Nephron (organoid): ENCODE results near the gene DYSF.

Source experiments
- H3K27ac Mint-ChIP-seq, 3 experiments: 2 replicates each; pipeline ENCODE4 v1.8.0; 2020; ENCODE audit warnings: mixed read lengths in 3 of 3, mild to moderate bottlenecking in 2 of 3, moderate library complexity in 1 of 3
- H3K27me3 Mint-ChIP-seq: 2 replicates; pipeline ENCODE4 v1.8.0; 2021; ENCODE audit warnings: low read depth, mild to moderate bottlenecking, moderate library complexity, mixed read lengths
- H3K36me3 Mint-ChIP-seq: 2 replicates; pipeline ENCODE4 v1.8.0; 2020; ENCODE audit warnings: low read depth, mixed read lengths
- H3K4me1 Mint-ChIP-seq: 2 replicates; pipeline ENCODE4 v1.8.0; 2020; ENCODE audit warnings: mixed read lengths
- H3K4me3 Mint-ChIP-seq, 3 experiments: 2 replicates each; pipeline ENCODE4 v1.8.0; 2020; ENCODE audit warnings: mild to moderate bottlenecking in 3 of 3, mixed read lengths in 3 of 3, moderate library complexity in 2 of 3
- H3K9me3 Mint-ChIP-seq: 2 replicates; pipeline ENCODE4 v1.8.0; 2020; ENCODE audit warnings: mixed read lengths
- TF ChIP-seq, protein P1 (sequence below), 3 experiments: fragments of 200-600 bp; sonication (generic); IDR thresholded peaks; one replicate each; pipeline ENCODE4 v1.5.0; 2021; ENCODE audit warnings: antibody characterized with exemption in 3 of 3; ENCODE audit not compliant: unreplicated experiment in 3 of 3

The DYSF gene

DNA sequence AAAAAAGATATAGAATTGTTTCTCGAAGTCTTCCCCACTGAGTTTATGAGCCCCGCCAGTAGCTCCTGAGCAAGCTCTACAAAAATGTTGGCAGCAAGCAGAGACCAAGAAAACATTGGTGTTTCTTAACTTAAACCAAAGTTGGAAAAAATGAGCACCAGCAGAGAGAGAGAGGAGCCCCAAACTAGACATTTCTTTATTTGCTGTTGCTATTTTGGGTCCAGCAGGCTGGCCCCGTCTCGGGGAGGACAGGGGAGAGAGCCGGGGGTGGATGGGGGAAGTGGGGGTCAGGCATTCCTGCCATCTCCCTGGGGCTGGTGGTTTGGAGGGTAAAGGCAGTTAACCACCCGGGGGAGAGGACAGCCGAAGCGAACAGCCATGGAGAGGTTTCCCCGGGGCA lies 113.0 kb downstream of the DYSF start:
- Mint-ChIP-seq H3K27ac (no peak overlapping the region), H3K4me3 (no peak overlapping the region), H3K27me3 (peaks cover 15% of the 10 kb centered on the region)

DNA sequence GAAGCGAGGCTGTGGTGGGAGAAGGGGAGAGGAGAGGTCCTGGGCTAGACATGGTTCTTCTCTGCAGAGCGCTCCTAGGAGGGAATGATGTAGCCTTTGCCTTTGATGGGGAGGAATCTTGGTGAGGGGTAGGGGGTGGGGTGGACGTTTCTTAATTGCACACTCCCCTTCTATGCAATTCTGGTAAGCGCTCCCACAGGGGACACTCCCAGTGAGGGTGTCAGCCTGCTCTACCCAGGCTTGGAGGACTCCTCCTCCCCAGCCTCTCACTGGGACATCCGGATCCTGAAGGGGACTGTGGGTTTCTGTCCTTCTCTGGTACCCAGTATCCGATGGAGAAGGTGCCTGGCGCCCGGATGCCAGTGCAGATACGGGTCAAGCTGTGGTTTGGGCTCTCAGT lies 114.3 kb downstream of the DYSF start:
- Mint-ChIP-seq H3K36me3 (no peaks in the 10 kb centered on the region), H3K27me3 (peaks cover 11% of the 10 kb centered on the region), H3K27ac (no peak overlapping the region), H3K4me3 (no peak overlapping the region), H3K9me3 (no peaks in the 10 kb centered on the region), H3K4me1 (no peaks in the 10 kb centered on the region)
- TF ChIP-seq, protein P1, sequence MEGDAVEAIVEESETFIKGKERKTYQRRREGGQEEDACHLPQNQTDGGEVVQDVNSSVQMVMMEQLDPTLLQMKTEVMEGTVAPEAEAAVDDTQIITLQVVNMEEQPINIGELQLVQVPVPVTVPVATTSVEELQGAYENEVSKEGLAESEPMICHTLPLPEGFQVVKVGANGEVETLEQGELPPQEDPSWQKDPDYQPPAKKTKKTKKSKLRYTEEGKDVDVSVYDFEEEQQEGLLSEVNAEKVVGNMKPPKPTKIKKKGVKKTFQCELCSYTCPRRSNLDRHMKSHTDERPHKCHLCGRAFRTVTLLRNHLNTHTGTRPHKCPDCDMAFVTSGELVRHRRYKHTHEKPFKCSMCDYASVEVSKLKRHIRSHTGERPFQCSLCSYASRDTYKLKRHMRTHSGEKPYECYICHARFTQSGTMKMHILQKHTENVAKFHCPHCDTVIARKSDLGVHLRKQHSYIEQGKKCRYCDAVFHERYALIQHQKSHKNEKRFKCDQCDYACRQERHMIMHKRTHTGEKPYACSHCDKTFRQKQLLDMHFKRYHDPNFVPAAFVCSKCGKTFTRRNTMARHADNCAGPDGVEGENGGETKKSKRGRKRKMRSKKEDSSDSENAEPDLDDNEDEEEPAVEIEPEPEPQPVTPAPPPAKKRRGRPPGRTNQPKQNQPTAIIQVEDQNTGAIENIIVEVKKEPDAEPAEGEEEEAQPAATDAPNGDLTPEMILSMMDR (IDR thresholded peaks at IDR 0.05; ENCODE audit: unreplicated experiment in 3 of 3): no peak

More for the DNA sequence above, 113.0 kb downstream of the DYSF start:
- Mint-ChIP-seq H3K9me3 (no peaks in the 10 kb centered on the region), H3K36me3 (no peaks in the 10 kb centered on the region), H3K4me1 (no peaks in the 10 kb centered on the region)
- TF ChIP-seq, protein P1 (IDR thresholded peaks at IDR 0.05; ENCODE audit: unreplicated experiment in 3 of 3): no peak

DNA sequence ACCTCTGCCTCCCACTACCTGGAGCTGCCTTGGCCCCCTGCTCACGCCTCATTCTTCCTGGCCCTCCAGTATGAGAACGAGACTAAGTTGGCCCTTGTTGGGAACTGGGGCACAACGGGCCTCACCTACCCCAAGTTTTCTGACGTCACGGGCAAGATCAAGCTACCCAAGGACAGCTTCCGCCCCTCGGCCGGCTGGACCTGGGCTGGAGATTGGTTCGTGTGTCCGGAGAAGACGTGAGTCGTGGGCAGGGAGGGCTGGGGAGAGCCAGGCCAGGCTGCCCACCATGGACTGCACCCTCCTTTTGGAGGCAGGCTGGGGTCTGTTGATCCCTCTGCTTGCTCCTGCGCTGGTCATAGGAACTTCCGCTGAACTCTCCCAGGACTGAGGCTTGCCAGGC lies 114.7 kb downstream of the DYSF start:
- Mint-ChIP-seq H3K9me3 (no peaks in the 10 kb centered on the region), H3K27me3 (peaks cover 8% of the 10 kb centered on the region), H3K4me1 (no peaks in the 10 kb centered on the region)

GRCh38 chr2:71570511-71570910 lies 117.2 kb downstream of the DYSF start:
- H3K4me1 Mint-ChIP-seq: no peaks in the 10 kb centered on the region
- H3K9me3 Mint-ChIP-seq: no peaks in the 10 kb centered on the region
- H3K4me3 Mint-ChIP-seq: no peak overlapping the region
- TF ChIP-seq, protein P1 (IDR thresholded peaks at IDR 0.05; ENCODE audit: unreplicated experiment in 3 of 3): no peak
- H3K27ac Mint-ChIP-seq: no peak overlapping the region
- H3K36me3 Mint-ChIP-seq: no peaks in the 10 kb centered on the region
- peaks cover 8% of the 10 kb centered on the region for H3K27me3 Mint-ChIP-seq

More for the DNA sequence above, 114.7 kb downstream of the DYSF start:
- H3K4me3 Mint-ChIP-seq: no peak overlapping the region
- H3K36me3 Mint-ChIP-seq: no peaks in the 10 kb centered on the region
- no peak overlapping the region for H3K27ac Mint-ChIP-seq
- TF ChIP-seq, protein P1 (IDR thresholded peaks at IDR 0.05; ENCODE audit: unreplicated experiment in 3 of 3): no peak

- H3K36me3 Mint-ChIP-seq: no peaks in the 10 kb centered on the region
- H3K27me3 Mint-ChIP-seq: peaks cover 8% of the 10 kb centered on the region
- H3K4me1 Mint-ChIP-seq: no peaks in the 10 kb centered on the region
- H3K27ac Mint-ChIP-seq: no peak overlapping the region
- H3K9me3 Mint-ChIP-seq: no peaks in the 10 kb centered on the region
- TF ChIP-seq, protein P1 (IDR thresholded peaks at IDR 0.05; ENCODE audit: unreplicated experiment in 3 of 3): no peak
- no peak overlapping the region for H3K4me3 Mint-ChIP-seq
These were observed 117.6 kb downstream of the DYSF start for GRCh38 chr2:71570951-71571460.

GRCh38 chr2:71571945-71572344 lies 118.6 kb downstream of the DYSF start:
- Mint-ChIP-seq H3K36me3 (no peaks in the 10 kb centered on the region), H3K4me3 (no peak overlapping the region), H3K9me3 (no peaks in the 10 kb centered on the region), H3K27ac (no peak overlapping the region), H3K27me3 (peaks cover 13% of the 10 kb centered on the region), H3K4me1 (no peaks in the 10 kb centered on the region)
- TF ChIP-seq, protein P1 (IDR thresholded peaks at IDR 0.05; ENCODE audit: unreplicated experiment in 3 of 3): no peak
